GM12891 (cell line): ENCODE data around the gene NRXN3.

Experiments
- POLR2A ChIP-seq: IDR thresholded peaks from 2 replicates; pipeline ENCODE4 v1.6.1; 2011; ENCODE audit warnings: low read depth, low read length, control low read depth
- POLR2AphosphoS5 ChIP-seq: IDR thresholded peaks from 2 replicates; pipeline ENCODE4 v1.6.1; 2011; ENCODE audit warnings: low read depth, low read length, control low read depth

DNA sequence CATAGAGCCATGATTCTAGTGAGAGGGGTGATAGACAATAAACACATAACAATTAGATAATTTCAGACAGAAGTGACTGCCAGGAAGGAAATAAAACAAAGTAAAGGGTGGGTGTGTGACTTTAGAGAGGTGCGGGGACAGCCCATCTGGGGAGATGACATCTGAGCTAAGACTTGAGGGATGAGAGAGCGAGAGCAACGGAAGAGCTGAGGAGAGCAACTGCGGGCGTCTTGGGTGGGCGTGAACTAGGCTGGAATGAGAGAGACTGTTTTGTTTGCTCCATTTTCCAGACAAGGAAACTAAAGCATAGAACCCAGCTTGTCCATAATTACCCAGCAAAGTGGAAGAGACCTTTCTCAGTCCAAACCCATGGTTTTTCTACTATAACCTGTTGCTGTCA, 25.3 kb downstream of the NRXN3 start:
- TF ChIP-seq POLR2A (no peak), POLR2AphosphoS5 (no peak)
